Measurements from ENCODE around the gene SPDYE4.

- TF ChIP-seq TAF1 (IDR thresholded peaks at IDR 0.05; ENCODE audit: borderline replicate concordance, low read depth, low read length) (no peak), POLR2A (IDR thresholded peaks at IDR 0.05; ENCODE audit: low read depth, low read length) (no peak), POLR2AphosphoS5 (IDR thresholded peaks at IDR 0.05; ENCODE audit: low read depth, low read length) (no peak)
Observed at GRCh38 chr17:8732406-8733085, 25.8 kb downstream of the SPDYE4 start.

All from GM12892 (cell line).